NCI-H1048 (cell line): ENCODE results near the gene BMP7.
"Not testable (repeated sequence)": the region's sequence is repeated elsewhere in the genome, so short reads cannot be mapped to it uniquely, and the experiment has no call there.

Experiments
- DNase-seq: peaks from one replicate; lab custom pipeline; 2025; lab: John Stamatoyannopoulos, UW

Gene BMP7

DNA sequence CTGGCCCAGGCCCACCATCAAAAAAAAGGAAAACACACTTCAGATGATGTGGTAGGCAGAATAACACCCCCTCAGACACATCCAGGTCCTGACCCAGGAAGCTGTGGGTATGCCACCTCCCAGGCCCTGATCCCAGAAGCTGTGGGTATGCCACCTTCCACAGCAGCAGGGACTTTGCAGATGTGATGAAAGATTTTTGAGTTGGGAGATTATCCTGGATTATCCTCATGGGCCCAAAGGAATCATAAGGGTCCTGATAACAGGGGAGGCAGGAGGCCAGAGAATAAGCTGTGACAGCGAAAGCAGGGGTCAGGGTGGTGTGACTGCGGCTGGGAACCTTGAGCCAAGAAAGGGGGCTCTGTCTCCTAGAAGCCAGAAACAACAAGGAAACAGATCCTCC, 55.0 kb downstream of the BMP7 start:
- DNase-seq: no peak

DNA sequence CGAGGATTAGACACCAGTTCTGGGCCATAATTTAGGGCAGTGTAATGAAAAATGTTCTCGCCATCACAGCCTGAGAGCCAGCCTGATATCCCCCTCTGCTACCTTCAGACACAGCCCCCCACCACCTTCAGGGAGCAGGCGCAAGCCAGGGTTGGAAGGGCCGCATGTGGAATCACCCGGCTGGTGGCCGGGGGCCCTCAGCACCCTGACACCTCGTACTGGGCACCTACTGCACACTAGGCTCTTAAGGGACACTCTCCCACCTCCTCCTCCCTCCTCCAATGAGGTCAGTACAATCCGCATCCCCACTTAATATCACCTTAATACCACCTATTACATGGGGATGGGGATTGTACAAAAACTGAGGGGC, 55.5 kb downstream of the BMP7 start:
- DNase-seq: no peak

DNA sequence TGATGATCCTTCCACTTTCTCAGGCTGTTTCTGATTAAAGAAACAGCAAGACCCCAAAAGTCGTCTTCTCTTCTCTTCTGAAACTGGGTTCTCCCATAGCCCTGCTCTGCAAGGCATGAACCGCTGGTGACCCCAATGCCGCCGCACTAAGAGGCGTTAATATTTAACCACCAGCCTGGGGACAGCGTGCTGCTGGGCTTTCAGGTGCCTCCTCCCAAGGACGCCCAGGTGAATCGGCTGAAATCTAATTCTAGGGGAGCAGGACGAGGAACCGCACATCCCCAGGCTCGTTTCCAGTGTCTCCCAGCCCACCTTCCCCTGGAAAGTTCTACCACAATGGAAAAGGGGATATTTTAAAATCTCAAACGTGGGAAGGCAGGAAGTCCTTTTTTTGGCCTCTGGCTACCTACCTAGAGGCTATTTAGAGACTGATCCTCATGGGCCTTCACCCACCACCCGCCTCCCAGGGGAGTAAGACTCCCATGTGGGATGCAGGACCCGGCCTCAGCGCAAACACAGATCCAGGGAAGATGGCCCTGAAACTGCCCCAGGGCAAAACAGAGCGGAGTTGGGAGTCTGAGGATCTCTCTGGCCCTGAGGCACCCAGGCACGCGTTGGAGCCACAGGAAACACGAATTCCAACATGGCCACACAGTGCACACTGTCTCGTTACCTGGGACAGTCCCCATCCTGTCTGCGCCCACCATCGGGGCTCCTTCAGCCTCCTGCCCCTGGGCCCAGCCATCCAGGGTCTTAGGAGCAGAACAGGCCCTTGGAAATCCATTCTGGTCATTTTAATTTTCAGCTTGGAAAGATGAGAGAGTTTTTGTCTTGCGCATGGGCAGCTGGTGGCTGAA, 56.2 kb downstream of the BMP7 start:
- DNase-seq: no peak

DNA sequence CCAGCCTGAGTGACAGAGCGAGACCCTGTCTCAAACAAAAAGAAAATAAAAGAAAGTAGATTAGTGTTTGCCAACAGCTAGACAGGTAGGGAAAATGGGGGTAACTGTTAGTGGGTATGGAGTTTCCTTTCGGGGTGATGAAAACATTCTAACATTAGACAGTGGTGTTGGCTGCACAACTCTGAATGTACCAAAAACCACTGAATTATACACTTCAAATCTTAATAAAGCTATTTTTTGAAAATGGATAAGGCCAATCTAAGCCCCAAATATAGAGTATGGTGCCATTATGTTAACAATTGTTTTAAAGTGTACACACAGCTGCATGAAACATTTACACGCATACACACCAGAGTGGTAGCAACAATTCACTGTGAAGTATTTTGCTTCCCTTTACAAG, 57.0 kb downstream of the BMP7 start:
- no peak for DNase-seq

- no peak for DNase-seq
These were observed 58.2 kb downstream of the BMP7 start for GRCh38 chr20:57208198-57208597.

- no peak for DNase-seq
These were observed 59.2 kb downstream of the BMP7 start for GRCh38 chr20:57207251-57207650.

GRCh38 chr20:57205606-57206219, 60.7 kb downstream of the BMP7 start:
- DNase-seq: no peak

DNA sequence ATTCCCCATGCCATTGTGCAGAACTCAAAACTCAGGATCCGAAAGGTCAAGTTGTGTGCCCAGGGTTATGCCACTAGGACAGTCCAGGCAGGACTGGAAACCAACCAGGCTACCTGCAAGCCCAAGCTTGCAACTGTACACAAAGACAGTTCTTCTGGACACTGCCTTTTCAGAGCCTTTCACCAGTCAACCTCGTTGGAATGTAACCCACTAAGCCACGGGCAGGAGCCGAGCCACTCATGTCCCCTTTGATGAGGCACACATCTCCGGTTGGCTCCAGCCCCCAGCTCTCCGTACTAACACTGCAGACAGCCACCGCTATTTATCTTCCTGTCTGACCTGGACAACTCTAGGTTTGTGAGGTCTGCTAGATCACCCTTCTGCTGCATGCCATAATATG, 62.5 kb downstream of the BMP7 start:
- DNase-seq: no peak

- DNase-seq: no peak
These were observed 63.2 kb downstream of the BMP7 start for GRCh38 chr20:57203204-57203603.

GRCh38 chr20:57202309-57202708, 64.1 kb downstream of the BMP7 start:
- DNase-seq: no peak

GRCh38 chr20:57200882-57201695, 65.4 kb downstream of the BMP7 start:
- no peak for DNase-seq

- no peak for DNase-seq
These were observed 66.6 kb downstream of the BMP7 start for GRCh38 chr20:57199656-57200405.

DNA sequence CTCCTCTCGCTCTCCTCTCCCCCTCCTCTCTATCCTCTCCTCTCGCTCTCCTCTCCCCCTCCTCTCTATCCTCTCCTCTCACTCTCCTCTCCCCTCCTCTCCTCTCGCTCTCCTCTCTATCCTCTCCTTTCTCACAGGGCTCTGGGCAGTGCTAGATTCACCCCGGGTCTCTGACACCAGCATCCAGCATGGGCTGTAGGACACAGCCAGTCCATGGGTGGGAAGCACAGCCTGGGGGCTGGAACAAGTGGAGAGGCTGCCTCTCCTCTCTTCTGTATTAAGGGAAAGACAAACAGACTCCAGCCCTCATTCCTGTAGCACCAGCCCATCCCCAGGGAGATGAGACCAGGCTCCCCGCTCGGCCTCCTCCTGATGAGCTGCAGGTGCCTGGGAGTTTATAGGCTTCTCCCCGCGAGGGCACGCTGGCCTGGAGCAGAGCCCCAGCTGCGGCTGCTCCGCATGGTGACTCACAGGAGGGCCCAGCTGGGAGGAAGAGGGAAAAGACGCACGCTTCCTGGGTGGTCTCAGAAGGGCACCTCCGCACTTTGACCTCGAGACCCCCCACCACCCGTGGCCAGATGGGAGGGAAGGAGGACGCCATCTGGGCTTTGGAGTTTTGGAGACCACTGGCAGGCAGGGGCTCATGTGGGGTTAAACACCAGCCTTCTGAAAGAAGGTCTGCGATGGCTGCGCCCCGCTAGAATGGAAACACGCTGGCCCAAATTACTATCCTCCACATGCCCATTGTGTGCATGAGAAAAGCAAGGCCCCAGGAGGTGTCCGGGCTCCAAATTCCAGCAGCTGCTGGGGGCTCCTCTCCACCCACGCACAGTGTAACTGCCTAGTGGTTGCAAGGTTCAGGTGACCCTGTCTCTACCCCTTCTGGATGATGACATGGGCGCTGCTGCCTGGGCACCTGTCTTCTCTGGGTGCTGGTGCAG, 68.0 kb downstream of the BMP7 start:
- DNase-seq: no peak

GRCh38 chr20:57197352-57198131, 68.9 kb downstream of the BMP7 start:
- no peak for DNase-seq

GRCh38 chr20:57195469-57196100, 70.9 kb downstream of the BMP7 start:
- DNase-seq: no peak

- DNase-seq: no peak
These were observed 71.4 kb downstream of the BMP7 start for GRCh38 chr20:57195023-57195422.

DNA sequence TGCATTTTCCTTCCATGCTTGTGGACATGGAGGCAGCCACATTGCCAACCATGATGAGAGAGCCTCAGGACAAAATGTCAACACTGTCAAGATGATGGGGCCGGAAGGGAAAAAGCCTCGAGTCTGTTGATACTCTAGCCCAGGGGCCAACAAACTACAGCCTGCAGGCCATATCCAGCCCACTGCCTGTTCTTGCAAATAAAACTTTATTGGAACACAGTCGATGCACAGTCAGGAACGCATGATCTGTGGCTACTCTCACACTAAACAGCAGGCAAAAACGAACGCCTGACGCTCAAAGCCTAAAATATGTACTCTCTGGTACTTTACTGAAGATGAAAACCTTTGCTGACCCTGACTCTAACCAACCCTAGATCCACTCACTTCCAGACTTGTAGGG, 72.3 kb downstream of the BMP7 start:
- DNase-seq: no peak

- DNase-seq: no peak
These were observed 73.3 kb downstream of the BMP7 start for GRCh38 chr20:57193094-57193493.

- DNase-seq: no peak
These were observed 74.1 kb downstream of the BMP7 start for GRCh38 chr20:57192311-57192710.

- DNase-seq: not testable (repeated sequence)
These were observed 75.2 kb downstream of the BMP7 start for GRCh38 chr20:57191265-57191638.
